WTC11 (cell line): ENCODE results near the gene SRRT.

Experiments used
- CBFB ChIP-seq: sonication (generic); formaldehyde crosslinking; IDR thresholded peaks from 2 replicates; pipeline ENCODE4 v1.8.1; 2022; ENCODE audit warnings: mild to moderate bottlenecking, low read depth, missing genetic modification reagents
- CREM ChIP-seq: sonication (generic); formaldehyde crosslinking; IDR thresholded peaks from 2 replicates; pipeline ENCODE4 v1.8.1; 2022; ENCODE audit warnings: mild to moderate bottlenecking, missing genetic modification reagents, moderate library complexity
- ESRRA ChIP-seq: sonication (generic); formaldehyde crosslinking; IDR thresholded peaks from 2 replicates; pipeline ENCODE4 v1.8.1; 2022; ENCODE audit warnings: mild to moderate bottlenecking, missing genetic modification reagents, borderline replicate concordance
- ETV6 ChIP-seq: sonication (generic); formaldehyde crosslinking; IDR thresholded peaks from 2 replicates; pipeline ENCODE4 v1.8.1; 2022; ENCODE audit warnings: mild to moderate bottlenecking, missing genetic modification reagents
- GRHL2 ChIP-seq: fragments of 250-450 bp; sonication (Bioruptor Pico); IDR thresholded peaks from 2 replicates; pipeline ENCODE4 v1.8.0; 2022; ENCODE audit warnings: mild to moderate bottlenecking, moderate library complexity; ENCODE audit not compliant: insufficient replicate concordance, severe bottlenecking
- NFYB ChIP-seq: sonication (generic); formaldehyde crosslinking; conservative IDR thresholded peaks from 2 replicates; pipeline ENCODE4 v1.8.0; 2022; ENCODE audit warnings: low read depth, missing genetic modification reagents
- RELA ChIP-seq: sonication (generic); formaldehyde crosslinking; IDR thresholded peaks from 2 replicates; pipeline ENCODE4 v1.8.1; 2022; ENCODE audit warnings: missing genetic modification reagents, mild to moderate bottlenecking, borderline replicate concordance
- ZNF121 ChIP-seq: sonication (generic); formaldehyde crosslinking; IDR thresholded peaks from 2 replicates; pipeline ENCODE4 v1.8.0; 2023; ENCODE audit warnings: missing genetic modification reagents
- TF ChIP-seq, protein P1 (sequence below): fragments of 200-600 bp; IDR thresholded peaks from 2 replicates; pipeline ENCODE4 v1.8.0; 2022; ENCODE audit warnings: antibody characterized with exemption
- TF ChIP-seq, protein P2 (sequence below): fragments of 250-450 bp; sonication (Bioruptor Pico); IDR thresholded peaks from 2 replicates; pipeline ENCODE4 v1.9.0; 2021; ENCODE audit warnings: mild to moderate bottlenecking
- TF ChIP-seq, protein P3 (sequence below): sonication (generic); formaldehyde crosslinking; IDR thresholded peaks from 2 replicates; pipeline ENCODE4 v1.8.0; 2022; ENCODE audit warnings: mild to moderate bottlenecking, missing genetic modification reagents

DNA sequence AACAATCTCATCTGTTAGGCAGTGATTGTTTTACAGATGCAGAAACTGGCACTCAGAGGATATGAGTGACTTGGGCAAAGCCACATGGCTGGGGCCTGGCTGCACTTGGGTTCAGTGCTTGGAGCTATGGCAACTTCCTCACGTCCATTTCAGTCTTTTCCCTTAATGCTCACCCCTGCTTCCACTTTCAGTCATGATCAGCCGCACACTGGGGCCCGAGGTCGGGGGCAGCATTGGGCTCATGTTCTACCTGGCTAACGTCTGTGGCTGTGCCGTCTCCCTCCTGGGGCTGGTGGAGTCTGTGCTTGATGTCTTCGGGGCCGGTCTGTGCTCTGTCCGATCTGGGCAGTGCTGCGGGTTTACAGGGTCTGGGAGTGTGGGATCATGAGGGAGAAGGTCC, 19.4 kb upstream of the SRRT start:
- TF ChIP-seq NFYB (CRISPR knock-in tag) = no peak
- TF ChIP-seq RELA = no peak
- no peak for TF ChIP-seq ESRRA
- TF ChIP-seq CREM (CRISPR knock-in tag) = no peak
- TF ChIP-seq, protein P1, sequence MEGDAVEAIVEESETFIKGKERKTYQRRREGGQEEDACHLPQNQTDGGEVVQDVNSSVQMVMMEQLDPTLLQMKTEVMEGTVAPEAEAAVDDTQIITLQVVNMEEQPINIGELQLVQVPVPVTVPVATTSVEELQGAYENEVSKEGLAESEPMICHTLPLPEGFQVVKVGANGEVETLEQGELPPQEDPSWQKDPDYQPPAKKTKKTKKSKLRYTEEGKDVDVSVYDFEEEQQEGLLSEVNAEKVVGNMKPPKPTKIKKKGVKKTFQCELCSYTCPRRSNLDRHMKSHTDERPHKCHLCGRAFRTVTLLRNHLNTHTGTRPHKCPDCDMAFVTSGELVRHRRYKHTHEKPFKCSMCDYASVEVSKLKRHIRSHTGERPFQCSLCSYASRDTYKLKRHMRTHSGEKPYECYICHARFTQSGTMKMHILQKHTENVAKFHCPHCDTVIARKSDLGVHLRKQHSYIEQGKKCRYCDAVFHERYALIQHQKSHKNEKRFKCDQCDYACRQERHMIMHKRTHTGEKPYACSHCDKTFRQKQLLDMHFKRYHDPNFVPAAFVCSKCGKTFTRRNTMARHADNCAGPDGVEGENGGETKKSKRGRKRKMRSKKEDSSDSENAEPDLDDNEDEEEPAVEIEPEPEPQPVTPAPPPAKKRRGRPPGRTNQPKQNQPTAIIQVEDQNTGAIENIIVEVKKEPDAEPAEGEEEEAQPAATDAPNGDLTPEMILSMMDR = no peak
- no peak for TF ChIP-seq CBFB (CRISPR knock-in tag)
- no peak for TF ChIP-seq GRHL2 (CRISPR knock-in tag)
- TF ChIP-seq, protein P2, sequence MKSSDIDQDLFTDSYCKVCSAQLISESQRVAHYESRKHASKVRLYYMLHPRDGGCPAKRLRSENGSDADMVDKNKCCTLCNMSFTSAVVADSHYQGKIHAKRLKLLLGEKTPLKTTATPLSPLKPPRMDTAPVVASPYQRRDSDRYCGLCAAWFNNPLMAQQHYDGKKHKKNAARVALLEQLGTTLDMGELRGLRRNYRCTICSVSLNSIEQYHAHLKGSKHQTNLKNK (CRISPR knock-in tag) = no peak
- TF ChIP-seq ETV6 (CRISPR knock-in tag) = no peak
- TF ChIP-seq ZNF121 (CRISPR knock-in tag) = no peak
- TF ChIP-seq, protein P3, sequence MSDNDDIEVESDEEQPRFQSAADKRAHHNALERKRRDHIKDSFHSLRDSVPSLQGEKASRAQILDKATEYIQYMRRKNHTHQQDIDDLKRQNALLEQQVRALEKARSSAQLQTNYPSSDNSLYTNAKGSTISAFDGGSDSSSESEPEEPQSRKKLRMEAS (CRISPR knock-in tag) = no peak
